ENCODE data around the gene PLAGL1.
A peak's percentile ranks its signal among the peaks of the same experiment; 100 is the strongest.

The PLAGL1 gene

GRCh38 chr6:143964674-143965081 lies 43.4 kb downstream of the PLAGL1 start:
- DNase-seq = no peak

- no peak for DNase-seq
Observed at GRCh38 chr6:143963158-143963919, 44.7 kb downstream of the PLAGL1 start.

- DNase-seq = no peak
Observed at GRCh38 chr6:143961886-143962878, 45.9 kb downstream of the PLAGL1 start.

GRCh38 chr6:143961066-143961465 lies 47.0 kb downstream of the PLAGL1 start:
- DNase-seq = no peak

- DNase-seq = no peak
Observed at GRCh38 chr6:143959927-143960326, 48.1 kb downstream of the PLAGL1 start.

- DNase-seq = no peak
Observed at GRCh38 chr6:143958839-143959399, 49.1 kb downstream of the PLAGL1 start.

GRCh38 chr6:143957679-143958274 lies 50.3 kb downstream of the PLAGL1 start:
- no peak for DNase-seq

GRCh38 chr6:143955971-143956370 lies 52.1 kb downstream of the PLAGL1 start:
- DNase-seq = no peak

GRCh38 chr6:143953922-143954321 lies 54.1 kb downstream of the PLAGL1 start:
- DNase-seq = no peak

GRCh38 chr6:143952947-143953701 lies 54.9 kb downstream of the PLAGL1 start:
- no peak for DNase-seq

GRCh38 chr6:143952060-143952778 lies 55.8 kb downstream of the PLAGL1 start:
- no peak for DNase-seq

GRCh38 chr6:143950875-143951274 lies 57.2 kb downstream of the PLAGL1 start:
- no peak for DNase-seq

- DNase-seq = no peak
Observed at GRCh38 chr6:143949962-143950361, 58.1 kb downstream of the PLAGL1 start.

GRCh38 chr6:143949535-143949934 lies 58.5 kb downstream of the PLAGL1 start:
- no peak for DNase-seq

GRCh38 chr6:143948208-143948607 lies 59.9 kb downstream of the PLAGL1 start:
- no peak for DNase-seq

- DNase-seq = peak; percentile 84
Observed at GRCh38 chr6:143941852-143942627, 66.0 kb downstream of the PLAGL1 start.

- no peak for DNase-seq
Observed at GRCh38 chr6:143940011-143940597, 68.0 kb downstream of the PLAGL1 start.

GRCh38 chr6:143939364-143939763 lies 68.7 kb downstream of the PLAGL1 start:
- no peak for DNase-seq

GRCh38 chr6:143937668-143937970 lies 70.4 kb downstream of the PLAGL1 start:
- no peak for DNase-seq
